Measurements from ENCODE around the gene OVCH2. TPM values are rescaled to one million over a fixed set of nuclear protein-coding genes. Genes with fewer than 3 reads are reported as not detected.

The OVCH2 gene
- total RNA-seq, 1 experiment from 2014 or later: 0.34 TPM

DNA sequence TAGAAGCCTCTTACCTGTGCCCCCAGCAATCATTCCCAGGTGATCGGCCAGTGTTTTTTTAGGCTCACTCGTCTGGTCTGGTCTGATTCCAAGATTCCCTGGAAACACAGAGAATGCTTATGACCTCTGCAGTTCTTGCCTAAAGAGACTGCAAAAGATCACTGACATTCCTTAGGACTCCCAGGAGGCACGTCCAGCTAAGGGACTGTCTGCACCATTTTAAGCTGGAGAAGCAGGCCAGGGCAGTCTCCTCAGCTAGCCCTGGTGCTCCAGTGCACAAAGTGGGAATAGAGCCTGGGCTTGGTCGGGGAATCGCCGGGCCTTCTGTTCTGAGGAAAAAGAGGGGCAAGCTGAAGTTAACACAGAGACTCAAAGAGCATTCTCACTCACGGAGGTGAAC is 37.8 kb downstream of the OVCH2 start:
- no peak overlapping the region for H3K4me3 Mint-ChIP-seq (ENCODE audit: unreplicated experiment)
- peaks cover 6% of the 10 kb centered on the region for H3K4me1 Mint-ChIP-seq (ENCODE audit: low read depth, unreplicated experiment)
- H3K36me3 Mint-ChIP-seq (ENCODE audit: insufficient read depth, unreplicated experiment): peaks cover 73% of the 10 kb centered on the region
- H3K27me3 Mint-ChIP-seq (ENCODE audit: insufficient read depth, unreplicated experiment): no peaks in the 10 kb centered on the region
- ChIA-PET CTCF (no interaction called here), POLR2A (no interaction called here)
- no peaks in the 10 kb centered on the region for H3K9me3 ChIP-seq
- H3K4me1 ChIP-seq: peaks cover 6% of the 10 kb centered on the region
- peaks cover 4% of the 10 kb centered on the region for H3K36me3 ChIP-seq (ENCODE audit: control insufficient read depth, insufficient read depth, low read length)
- no peaks in the 10 kb centered on the region for H3K9me3 Mint-ChIP-seq (ENCODE audit: unreplicated experiment)
- H3K4me3 ChIP-seq (ENCODE audit: low read depth, low read length): no peak overlapping the region
- BruUV-seq (replicated peaks): no TSS peak
- intact Hi-C loops (cut with micrococcal nuclease; ENCODE audit: unreplicated experiment): loop anchor here (5.0 kb wide), 1 partner anchor 226 kb away; no protein-coding TSS in a partner anchor
- H3K27ac Mint-ChIP-seq (ENCODE audit: unreplicated experiment): no peak overlapping the region
- no peaks in the 10 kb centered on the region for H3K27me3 ChIP-seq (replicated peaks; ENCODE audit: control insufficient read depth, insufficient read depth, low read length)
- TF ChIP-seq, protein P1, sequence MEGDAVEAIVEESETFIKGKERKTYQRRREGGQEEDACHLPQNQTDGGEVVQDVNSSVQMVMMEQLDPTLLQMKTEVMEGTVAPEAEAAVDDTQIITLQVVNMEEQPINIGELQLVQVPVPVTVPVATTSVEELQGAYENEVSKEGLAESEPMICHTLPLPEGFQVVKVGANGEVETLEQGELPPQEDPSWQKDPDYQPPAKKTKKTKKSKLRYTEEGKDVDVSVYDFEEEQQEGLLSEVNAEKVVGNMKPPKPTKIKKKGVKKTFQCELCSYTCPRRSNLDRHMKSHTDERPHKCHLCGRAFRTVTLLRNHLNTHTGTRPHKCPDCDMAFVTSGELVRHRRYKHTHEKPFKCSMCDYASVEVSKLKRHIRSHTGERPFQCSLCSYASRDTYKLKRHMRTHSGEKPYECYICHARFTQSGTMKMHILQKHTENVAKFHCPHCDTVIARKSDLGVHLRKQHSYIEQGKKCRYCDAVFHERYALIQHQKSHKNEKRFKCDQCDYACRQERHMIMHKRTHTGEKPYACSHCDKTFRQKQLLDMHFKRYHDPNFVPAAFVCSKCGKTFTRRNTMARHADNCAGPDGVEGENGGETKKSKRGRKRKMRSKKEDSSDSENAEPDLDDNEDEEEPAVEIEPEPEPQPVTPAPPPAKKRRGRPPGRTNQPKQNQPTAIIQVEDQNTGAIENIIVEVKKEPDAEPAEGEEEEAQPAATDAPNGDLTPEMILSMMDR (IDR thresholded peaks at IDR 0.05; ENCODE audit: insufficient read depth in 1 of 2, low read depth in 1 of 2, low read length in 1 of 2, severe bottlenecking in 1 of 2, unreplicated experiment in 1 of 2): no peak
- no peak for DNase-seq

DNA sequence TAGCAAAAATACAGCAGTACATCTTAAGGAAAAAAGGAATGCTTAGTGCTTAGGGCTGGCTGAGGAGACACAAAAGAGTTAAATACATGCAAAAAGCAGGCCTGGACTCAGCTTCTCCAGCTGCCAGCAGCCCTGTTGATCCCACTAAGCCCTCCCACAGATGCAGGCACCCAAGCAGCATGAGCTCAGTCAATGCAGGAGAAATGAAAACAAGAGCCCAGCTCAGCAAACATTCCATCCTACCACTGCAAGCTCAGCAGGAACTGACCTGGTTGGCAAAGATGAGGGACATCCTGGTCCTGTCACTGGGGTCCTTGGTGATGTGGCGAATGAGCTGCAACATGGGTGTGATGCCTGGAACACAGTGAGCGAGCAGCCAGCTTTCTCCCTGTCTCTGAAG is 38.8 kb downstream of the OVCH2 start:
- H3K9me3 ChIP-seq: no peaks in the 10 kb centered on the region
- Mint-ChIP-seq H3K27ac (ENCODE audit: unreplicated experiment) (no peak overlapping the region), H3K4me3 (ENCODE audit: unreplicated experiment) (no peak overlapping the region), H3K27me3 (ENCODE audit: insufficient read depth, unreplicated experiment) (no peaks in the 10 kb centered on the region), H3K36me3 (ENCODE audit: insufficient read depth, unreplicated experiment) (peaks cover 70% of the 10 kb centered on the region), H3K9me3 (ENCODE audit: unreplicated experiment) (no peaks in the 10 kb centered on the region), H3K4me1 (ENCODE audit: low read depth, unreplicated experiment) (peaks cover 12% of the 10 kb centered on the region)
- TF ChIP-seq, protein P1 (IDR thresholded peaks at IDR 0.05; ENCODE audit: insufficient read depth in 1 of 2, low read depth in 1 of 2, low read length in 1 of 2, severe bottlenecking in 1 of 2, unreplicated experiment in 1 of 2): no peak
- intact Hi-C loops (cut with micrococcal nuclease; ENCODE audit: unreplicated experiment): loop anchor here (5.0 kb wide), 1 partner anchor 225 kb away; no protein-coding TSS in a partner anchor
- no peaks in the 10 kb centered on the region for H3K4me1 ChIP-seq
- no peak overlapping the region for H3K4me3 ChIP-seq (ENCODE audit: low read depth, low read length)
- no peaks in the 10 kb centered on the region for H3K27me3 ChIP-seq (replicated peaks; ENCODE audit: control insufficient read depth, insufficient read depth, low read length)
- ChIA-PET CTCF (interaction anchor here (0.6 to 1.1 kb wide), 2 partner anchors 96 to 299 kb away, joined by 3 to 5 read pairs; no protein-coding TSS in a partner anchor), POLR2A (no interaction called here)
- peaks cover 4% of the 10 kb centered on the region for H3K36me3 ChIP-seq (ENCODE audit: control insufficient read depth, insufficient read depth, low read length)
- BruUV-seq (replicated peaks): no TSS peak
- DNase-seq: no peak

- ChIA-PET POLR2A (no interaction called here), CTCF (interaction anchor here (1.2 to 2.1 kb wide), 6 partner anchors 9 to 313 kb away, joined by 4 to 31 read pairs (median 13); partner anchors contain the start of gene PPFIBP2)
- TF ChIP-seq, protein P1 (IDR thresholded peaks at IDR 0.05; ENCODE audit: insufficient read depth in 1 of 2, low read depth in 1 of 2, low read length in 1 of 2, severe bottlenecking in 1 of 2, unreplicated experiment in 1 of 2): no peak
- H3K9me3 ChIP-seq: no peaks in the 10 kb centered on the region
- H3K4me1 ChIP-seq: no peaks in the 10 kb centered on the region
- Mint-ChIP-seq H3K9me3 (ENCODE audit: unreplicated experiment) (no peaks in the 10 kb centered on the region), H3K36me3 (ENCODE audit: insufficient read depth, unreplicated experiment) (peaks cover 60% of the 10 kb centered on the region), H3K4me3 (ENCODE audit: unreplicated experiment) (no peak overlapping the region), H3K4me1 (ENCODE audit: low read depth, unreplicated experiment) (peaks cover 12% of the 10 kb centered on the region), H3K27ac (ENCODE audit: unreplicated experiment) (peak overlapping the region; percentile 11), H3K27me3 (ENCODE audit: insufficient read depth, unreplicated experiment) (no peaks in the 10 kb centered on the region)
- intact Hi-C loops (cut with micrococcal nuclease; ENCODE audit: unreplicated experiment): loop anchor here (5.0 kb wide), 1 partner anchor 224 kb away; no protein-coding TSS in a partner anchor
- H3K27me3 ChIP-seq (replicated peaks; ENCODE audit: control insufficient read depth, insufficient read depth, low read length): no peaks in the 10 kb centered on the region
- DNase-seq: no peak
- BruUV-seq (replicated peaks): no TSS peak
- no peak overlapping the region for H3K4me3 ChIP-seq (ENCODE audit: low read depth, low read length)
- peaks cover 4% of the 10 kb centered on the region for H3K36me3 ChIP-seq (ENCODE audit: control insufficient read depth, insufficient read depth, low read length)
Observed at GRCh38 chr11:7666292-7666866, 39.9 kb downstream of the OVCH2 start.
